DMS153 treated with DMSO at 0.1 percent for 48 hours (cell line): Measurements from ENCODE around the gene CCDC57.

Experiments used
- DNase-seq: peaks from one replicate; lab custom pipeline; 2025; ENCODE audit not compliant: unreplicated experiment; lab: John Stamatoyannopoulos, UW

The CCDC57 gene

DNA sequence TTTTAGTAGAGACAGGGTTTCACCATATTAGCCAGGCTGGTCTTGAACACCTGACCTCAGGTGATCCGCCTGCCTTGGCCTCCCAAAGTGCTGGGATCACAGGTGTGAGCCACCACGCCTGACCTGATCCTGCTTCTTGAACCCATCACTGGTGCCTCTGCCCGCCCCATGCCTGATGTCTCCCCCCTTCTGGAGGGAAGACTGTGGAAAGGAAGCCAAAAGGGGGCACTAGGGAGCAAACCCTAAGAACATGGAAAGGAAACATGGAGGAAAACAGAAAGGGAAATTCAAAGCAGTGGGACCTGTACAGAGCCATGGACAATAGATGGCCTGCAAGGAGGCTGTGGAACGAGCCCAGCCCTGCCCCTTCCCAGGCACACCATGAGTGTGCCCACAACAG lies 83.5 kb downstream of the CCDC57 start:
- no peak for DNase-seq

- no peak for DNase-seq
These were observed 84.4 kb downstream of the CCDC57 start for GRCh38 chr17:82128287-82128686.

DNA sequence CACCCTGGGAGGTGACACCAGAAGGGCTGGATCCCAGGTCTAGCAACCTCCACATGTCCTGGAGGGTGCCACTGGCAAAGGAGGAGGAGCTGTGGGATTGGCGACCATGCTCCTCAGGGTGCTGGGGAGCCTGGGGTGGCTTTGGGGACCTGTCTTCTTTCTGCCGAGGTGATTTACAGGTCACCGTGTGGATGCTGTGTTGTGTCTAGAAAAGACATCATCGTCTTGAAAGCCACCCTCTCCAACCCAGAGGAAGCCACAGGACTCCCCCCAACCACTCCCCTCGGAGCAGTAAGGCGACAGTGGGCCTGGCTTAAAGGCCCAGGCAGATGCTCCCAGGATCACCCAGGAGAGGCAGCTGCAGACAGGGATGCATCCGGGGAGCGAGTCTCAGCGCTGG lies 84.9 kb downstream of the CCDC57 start:
- DNase-seq = no peak

GRCh38 chr17:82127315-82127595 lies 85.4 kb downstream of the CCDC57 start:
- DNase-seq = no peak

- DNase-seq = no peak
These were observed 85.9 kb downstream of the CCDC57 start for GRCh38 chr17:82126556-82127314.

DNA sequence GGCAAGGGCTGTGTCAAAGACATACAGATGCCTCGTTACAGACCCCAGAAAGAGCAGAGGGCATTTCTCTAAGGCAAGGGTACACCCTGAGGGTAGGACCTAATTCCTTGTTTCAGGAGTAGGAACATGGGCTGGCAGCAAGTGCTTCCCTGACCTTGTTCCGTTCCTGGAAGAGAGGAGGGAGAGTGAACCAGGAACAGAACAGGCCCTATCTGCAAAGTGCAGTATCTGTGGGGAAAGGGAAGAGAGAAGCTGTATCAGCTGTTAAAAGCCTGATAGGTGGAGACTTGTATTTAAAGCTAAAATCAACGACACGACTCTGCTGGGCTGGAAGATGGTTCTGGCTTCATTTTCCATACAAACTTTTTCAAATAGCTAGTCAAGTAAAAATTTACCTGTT lies 88.5 kb downstream of the CCDC57 start:
- no peak for DNase-seq

DNA sequence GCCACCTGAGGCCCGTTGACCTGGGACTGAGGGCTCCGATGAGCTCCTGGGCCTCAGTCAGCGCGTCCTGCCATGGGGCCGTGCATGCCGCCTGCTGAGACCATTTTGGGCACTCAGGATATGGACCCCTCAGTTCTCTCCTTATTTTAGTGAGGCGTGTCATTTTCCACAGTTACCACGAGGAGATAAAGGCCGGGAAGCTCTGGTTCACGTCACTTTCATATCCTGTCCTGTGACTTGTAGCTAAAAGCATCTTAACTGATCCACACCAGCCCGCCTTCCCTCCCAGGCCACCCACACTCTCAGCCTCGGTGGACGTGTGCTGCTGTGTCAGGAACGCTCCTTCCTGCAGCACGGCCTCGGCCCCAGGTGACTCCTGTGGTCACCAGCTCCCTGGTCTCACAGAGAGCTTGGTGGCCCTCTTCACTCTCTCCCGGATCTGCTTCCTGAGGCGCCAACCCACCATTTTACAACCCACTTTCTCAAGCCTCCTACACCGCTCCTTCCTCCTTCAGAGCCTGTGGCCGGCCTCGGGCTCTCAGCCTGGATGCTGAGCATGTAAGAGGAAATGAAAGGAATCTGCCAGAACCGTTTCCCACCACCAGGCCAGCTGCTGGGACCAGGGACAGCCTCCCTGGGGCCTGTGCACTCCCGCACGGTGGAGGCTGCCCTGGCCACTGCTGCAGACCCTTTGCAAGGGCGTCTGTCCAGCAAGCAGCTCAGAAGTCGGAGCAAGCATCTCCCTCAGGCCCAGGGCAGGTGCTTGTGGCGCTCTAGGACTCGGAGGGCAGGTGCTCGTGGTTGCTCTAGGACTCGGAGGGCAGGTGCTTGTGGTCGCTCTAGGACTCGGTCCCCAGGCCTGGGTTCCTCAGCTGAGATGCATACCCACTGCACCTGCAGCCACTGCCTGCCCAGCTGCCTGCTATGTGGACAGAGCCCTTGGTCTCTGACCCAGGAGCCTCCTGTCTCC lies 90.7 kb downstream of the CCDC57 start:
- no peak for DNase-seq

DNA sequence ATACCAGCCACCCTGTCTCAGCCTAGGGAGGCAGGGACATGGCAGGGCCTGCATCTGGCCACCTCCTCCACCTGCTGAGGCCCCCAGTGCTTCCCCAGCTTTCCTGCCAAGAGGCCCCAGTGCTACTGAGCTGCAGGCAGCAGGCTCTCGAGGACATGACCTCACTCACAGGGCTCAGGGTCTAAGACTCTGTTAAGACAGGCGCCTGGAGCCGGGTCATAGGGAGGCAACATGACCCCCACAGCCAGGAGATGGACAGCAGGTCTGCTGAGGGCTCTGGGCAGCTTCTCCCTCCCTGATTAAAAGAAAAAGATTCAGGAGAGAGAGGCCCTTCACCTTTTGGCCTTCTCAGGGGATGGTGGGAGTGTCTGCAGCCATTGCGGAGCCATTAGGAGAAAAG lies 91.4 kb downstream of the CCDC57 start:
- DNase-seq = no peak

- no peak for DNase-seq
These were observed 92.5 kb downstream of the CCDC57 start for GRCh38 chr17:82120148-82120547.

DNA sequence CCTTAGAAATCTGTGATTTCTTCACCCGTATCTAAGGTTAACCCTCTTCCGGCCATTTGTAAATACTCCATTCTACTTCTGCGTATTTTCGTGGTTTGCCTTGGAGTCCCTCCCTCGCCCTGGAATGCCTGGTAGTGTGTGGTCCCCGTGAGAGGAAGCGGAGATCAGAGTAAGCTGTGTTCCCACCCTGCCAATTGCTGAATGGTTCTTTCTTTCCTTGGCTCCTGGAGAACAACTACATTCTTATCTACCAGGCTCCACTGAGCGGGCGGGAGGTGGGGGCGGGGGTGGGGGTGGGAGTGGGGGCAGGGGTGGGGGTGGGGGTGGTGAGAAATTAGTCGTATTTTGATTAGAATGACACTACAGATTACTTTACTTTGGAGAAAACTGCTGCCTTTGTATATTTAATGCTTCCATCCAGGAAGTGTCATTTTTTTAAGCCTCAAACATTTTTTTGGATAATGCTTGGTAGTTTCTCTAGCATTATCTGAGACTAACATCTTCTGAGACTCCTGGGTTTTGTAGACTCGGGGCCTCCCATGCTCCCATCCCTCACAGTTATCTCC lies 93.7 kb downstream of the CCDC57 start:
- no peak for DNase-seq

- DNase-seq = no peak
These were observed 94.4 kb downstream of the CCDC57 start for GRCh38 chr17:82118168-82118814.

DNA sequence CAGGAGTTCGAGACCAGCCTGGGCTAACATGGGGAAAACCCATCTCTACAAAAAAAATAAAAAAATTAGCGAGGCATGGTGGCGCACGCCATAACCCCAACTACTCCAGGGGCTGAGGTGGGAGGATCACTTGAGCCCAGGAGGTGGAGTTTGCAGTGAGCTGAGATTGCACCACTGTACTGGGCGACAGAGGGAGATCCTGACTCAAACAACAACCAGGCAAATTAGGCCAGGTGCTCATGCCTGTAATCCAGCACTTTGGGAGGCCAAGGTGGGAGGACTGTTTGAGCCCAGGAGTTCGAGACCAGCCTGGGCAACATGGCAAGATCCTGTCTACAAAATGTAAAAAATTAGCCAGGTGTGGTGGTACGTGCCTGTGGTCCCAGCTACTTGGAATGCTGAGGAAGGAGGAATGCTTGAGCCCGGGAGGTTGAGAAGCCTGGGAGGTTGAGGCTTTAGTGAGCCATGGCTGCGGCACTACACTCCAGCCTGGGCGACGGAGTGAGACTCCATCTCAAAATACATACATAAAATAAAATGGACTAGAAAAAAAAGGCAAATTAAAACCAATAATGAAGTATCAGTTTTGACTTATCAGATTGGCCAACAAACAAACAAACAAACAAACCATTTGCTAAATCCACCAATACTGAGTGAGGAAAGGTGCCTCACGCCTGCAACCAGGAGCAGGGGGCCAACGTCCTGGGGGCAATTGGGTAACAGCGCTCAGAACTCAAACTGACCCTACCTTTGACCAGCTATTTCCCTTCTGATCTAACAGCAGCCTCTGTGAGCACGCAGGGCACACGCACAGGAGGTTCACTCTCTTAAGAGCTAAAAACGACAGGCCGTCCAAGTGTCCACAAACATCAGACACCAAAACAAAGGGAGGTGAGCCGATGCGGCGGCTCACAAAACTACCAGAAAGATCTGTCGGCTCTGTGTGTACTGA lies 95.2 kb downstream of the CCDC57 start:
- DNase-seq = no peak

DNA sequence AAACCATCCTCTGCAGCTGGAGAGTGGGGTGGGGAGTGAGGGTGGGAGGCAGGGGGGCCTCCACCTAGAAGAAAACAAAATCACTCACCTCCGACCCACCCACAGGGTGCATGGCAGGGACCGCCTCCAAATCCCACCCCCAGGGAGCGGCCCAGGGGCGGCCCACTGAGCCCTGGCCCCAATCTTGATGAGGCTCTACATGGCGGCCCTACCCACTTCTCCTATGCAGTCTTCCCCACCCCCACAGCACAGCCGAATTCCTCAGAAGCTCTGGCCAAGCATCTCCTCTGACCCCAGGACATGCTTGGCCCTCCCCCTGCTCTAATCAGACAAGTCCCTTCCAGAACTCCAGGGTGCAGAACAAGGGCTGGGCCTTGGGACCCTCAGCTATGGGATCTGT lies 96.4 kb downstream of the CCDC57 start:
- no peak for DNase-seq

- no peak for DNase-seq
These were observed 97.8 kb downstream of the CCDC57 start for GRCh38 chr17:82114872-82115271.

GRCh38 chr17:82114447-82114846 lies 98.2 kb downstream of the CCDC57 start:
- DNase-seq = no peak

- no peak for DNase-seq
These were observed 98.7 kb downstream of the CCDC57 start for GRCh38 chr17:82113941-82114340.

DNA sequence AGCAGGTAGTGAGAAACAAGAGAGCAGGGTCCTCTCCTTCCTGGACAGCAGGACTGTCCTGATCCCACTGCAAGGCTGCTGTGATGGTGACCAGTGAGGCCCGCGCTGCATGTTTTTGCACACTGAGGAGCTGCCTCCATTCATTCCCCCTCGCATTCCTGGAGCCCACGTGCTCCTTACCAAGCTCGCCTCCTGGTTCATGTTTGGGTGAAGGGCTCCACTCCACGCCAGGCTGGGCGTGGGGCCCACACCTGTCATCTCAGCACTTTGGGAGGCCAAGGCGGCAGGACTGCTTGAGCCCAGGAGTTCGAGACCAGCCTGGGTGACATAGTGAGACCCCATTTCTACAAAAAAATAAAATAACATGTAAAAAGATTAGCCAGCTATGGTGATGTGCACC lies 99.2 kb downstream of the CCDC57 start:
- DNase-seq = no peak

GRCh38 chr17:82112914-82113311 lies 99.7 kb downstream of the CCDC57 start:
- no peak for DNase-seq

DNA sequence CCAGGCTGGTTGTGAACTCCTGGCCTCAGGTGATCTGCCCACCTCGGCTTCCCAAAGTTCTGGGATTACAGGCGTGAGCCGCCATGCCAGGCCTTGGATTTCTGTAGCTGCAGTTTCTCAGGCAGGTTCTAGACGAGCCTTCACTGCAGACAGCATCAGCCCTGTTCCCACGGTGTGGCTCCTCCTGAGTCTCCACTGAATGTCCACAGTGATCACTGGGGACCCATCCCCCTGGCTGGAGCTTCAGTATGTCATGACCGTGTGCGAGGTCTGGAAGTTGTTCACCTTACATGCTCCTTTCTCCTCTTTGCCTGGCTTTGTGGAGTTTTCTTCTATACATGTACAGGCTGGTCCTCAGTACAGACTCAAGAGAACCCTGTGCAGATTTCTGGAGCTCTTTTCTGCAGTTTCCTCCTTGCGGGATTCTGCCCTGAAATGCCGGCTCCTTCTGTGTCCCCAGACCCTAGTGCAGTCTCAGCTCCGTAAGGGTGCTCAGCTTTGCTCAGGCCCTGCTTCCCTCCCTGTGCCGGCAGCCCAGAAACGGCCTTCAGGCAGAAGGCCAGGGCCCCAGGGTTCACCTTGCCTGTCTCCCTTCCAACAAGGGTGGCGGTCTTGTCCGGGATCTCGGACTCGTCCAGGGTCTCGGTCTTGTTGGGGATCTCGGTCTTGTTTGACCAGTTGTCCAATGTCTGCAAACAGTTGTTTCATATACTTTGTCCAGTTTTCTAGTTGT lies 100.3 kb downstream of the CCDC57 start:
- DNase-seq = no peak

DNA sequence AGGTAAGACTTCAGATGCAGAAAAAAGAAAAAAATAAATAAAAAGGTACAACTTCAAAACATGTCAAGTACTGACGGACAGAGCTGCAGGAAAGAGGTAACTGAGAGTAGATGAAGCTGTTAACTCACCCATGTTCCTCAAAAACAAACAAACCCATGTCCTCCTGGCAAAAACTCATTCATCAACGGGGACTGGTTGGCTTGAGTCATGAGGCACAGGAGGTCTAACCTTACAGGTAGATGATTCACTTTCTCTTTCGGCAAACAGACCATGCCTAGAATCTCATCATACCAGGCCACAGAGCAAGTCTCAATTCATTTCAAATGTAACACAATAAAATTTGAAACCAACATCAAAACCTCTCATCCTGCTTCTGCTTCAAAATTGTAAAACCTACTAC lies 102.3 kb downstream of the CCDC57 start:
- DNase-seq = no peak
